HepG2 (cell line): ENCODE results near the gene BABAM1. TPM values are rescaled to one million over a fixed set of nuclear protein-coding genes. Genes with fewer than 3 reads are reported as not detected.

ENCODE experiments used
- BATF2 ChIP-seq: sonication (generic); formaldehyde crosslinking; IDR thresholded peaks from 2 replicates; pipeline ENCODE4 v1.8.0; 2022; ENCODE audit warnings: mild to moderate bottlenecking, missing genetic modification reagents, moderate library complexity
- HDAC1 ChIP-seq: sonication (generic); formaldehyde crosslinking; IDR thresholded peaks from 2 replicates; pipeline ENCODE4 v1.5.1; 2020; ENCODE audit warnings: mild to moderate bottlenecking, missing genetic modification reagents
- HMG20B ChIP-seq: conservative IDR thresholded peaks from 2 replicates; pipeline ENCODE4 v1.6.1; 2016; ENCODE audit warnings: missing genetic modification reagents, missing compliant biosample characterization
- IRF9 ChIP-seq: sonication (generic); formaldehyde crosslinking; IDR thresholded peaks from 2 replicates; pipeline ENCODE4 v1.8.0; 2022; ENCODE audit warnings: missing genetic modification reagents, mild to moderate bottlenecking, borderline replicate concordance
- NKX3-1 ChIP-seq: sonication (generic); formaldehyde crosslinking; IDR thresholded peaks from 2 replicates; pipeline ENCODE4 v1.5.0; 2020; ENCODE audit warnings: missing genetic modification reagents
- SPEN ChIP-seq: sonication (generic); formaldehyde crosslinking; IDR thresholded peaks from 2 replicates; pipeline ENCODE4 v1.5.1; 2020; ENCODE audit warnings: low read depth, mild to moderate bottlenecking, missing genetic modification reagents
- XRCC5 ChIP-seq: fragments of 200-400 bp; formaldehyde crosslinking; optimal IDR thresholded peaks from 2 replicates; pipeline ENCODE3; 2017; ENCODE audit warnings: mild to moderate bottlenecking, low read length
- ZC3H4 ChIP-seq: sonication (generic); formaldehyde crosslinking; IDR thresholded peaks from 2 replicates; pipeline ENCODE4 v1.4.0; 2020; ENCODE audit warnings: missing genetic modification reagents, borderline replicate concordance
- ZFAT ChIP-seq: sonication (generic); formaldehyde crosslinking; conservative IDR thresholded peaks from 2 replicates; pipeline ENCODE4 v1.8.1; 2023; ENCODE audit warnings: missing genetic modification reagents, inconsistent platforms
- ZFP37 ChIP-seq: sonication (generic); formaldehyde crosslinking; IDR thresholded peaks from 2 replicates; pipeline ENCODE4 v1.4.0; 2020; ENCODE audit warnings: missing genetic modification reagents, borderline replicate concordance
- ZNF224 ChIP-seq: sonication (generic); formaldehyde crosslinking; IDR thresholded peaks from 2 replicates; pipeline ENCODE4 v1.5.0; 2020; ENCODE audit warnings: mild to moderate bottlenecking, missing genetic modification reagents
- ZNF230 ChIP-seq: sonication (generic); formaldehyde crosslinking; IDR thresholded peaks from 2 replicates; pipeline ENCODE4 v1.4.0; 2020; ENCODE audit warnings: mild to moderate bottlenecking, missing genetic modification reagents
- ZNF329 ChIP-seq: sonication (generic); formaldehyde crosslinking; IDR thresholded peaks from 2 replicates; pipeline ENCODE4 v1.9.0; 2021; ENCODE audit warnings: low read depth, mild to moderate bottlenecking, missing genetic modification reagents
- ZNF800 ChIP-seq: sonication (generic); formaldehyde crosslinking; IDR thresholded peaks from 2 replicates; pipeline ENCODE4 v1.4.0; 2020; ENCODE audit warnings: missing genetic modification reagents
- polyA plus RNA-seq, 8 experiments: library from polyadenylated mRNA; depleted of rRNA in 3 of 8; stranded (reverse) in 7 of 8; unstranded in 1 of 8; fragments of >200 nt; fragmentation: Illumina TruSeq in 4 of 8; extraction: Trizol in 4 of 8; gene quantifications; 2 replicates each; pipeline versions ENCODE4 v1.2.1 to v1.2.3, GENCODE V29; 2011 to 2016; ENCODE audit warnings: low read depth in 4 of 8, missing spikeins in 1 of 8, mixed read lengths in 1 of 8; ENCODE audit not compliant: insufficient read depth in 1 of 8
- total RNA-seq, 5 experiments: library from RNA; depleted of rRNA; stranded (reverse); fragments of >200 nt; fragmentation: Illumina TruSeq; extraction: Trizol; gene quantifications; 2 replicates each; pipeline ENCODE4 v1.2.3, GENCODE V29; 2016; ENCODE audit warnings: low read depth in 1 of 5
- TF ChIP-seq, protein P1 (sequence below): sonication (generic); formaldehyde crosslinking; IDR thresholded peaks from 2 replicates; pipeline ENCODE4 v1.5.0; 2020; ENCODE audit warnings: missing genetic modification reagents
- TF ChIP-seq, protein P2 (sequence below): IDR thresholded peaks from 2 replicates; pipeline ENCODE4 v1.6.1; 2016; ENCODE audit warnings: mild to moderate bottlenecking, missing biosample characterization, missing genetic modification reagents
- TF ChIP-seq, protein P3 (sequence below): sonication (generic); formaldehyde crosslinking; IDR thresholded peaks from 2 replicates; pipeline ENCODE4 v1.8.1; 2023; ENCODE audit warnings: mild to moderate bottlenecking, missing genetic modification reagents, borderline replicate concordance
- TF ChIP-seq, protein P4 (sequence below): sonication (generic); formaldehyde crosslinking; IDR thresholded peaks from 2 replicates; pipeline ENCODE4 v1.9.0; 2021; ENCODE audit warnings: missing genetic modification reagents, mild to moderate bottlenecking, borderline replicate concordance
- TF ChIP-seq, protein P5 (sequence below): IDR thresholded peaks from 2 replicates; pipeline ENCODE4 v1.6.1; 2016; ENCODE audit warnings: low read depth

The BABAM1 gene
- total and polyA plus RNA-seq, 2 of the 13 experiments (the other 11 are each of a cell fraction or from before 2014, with no cell fraction given): 70.0 to 82.0 TPM

DNA sequence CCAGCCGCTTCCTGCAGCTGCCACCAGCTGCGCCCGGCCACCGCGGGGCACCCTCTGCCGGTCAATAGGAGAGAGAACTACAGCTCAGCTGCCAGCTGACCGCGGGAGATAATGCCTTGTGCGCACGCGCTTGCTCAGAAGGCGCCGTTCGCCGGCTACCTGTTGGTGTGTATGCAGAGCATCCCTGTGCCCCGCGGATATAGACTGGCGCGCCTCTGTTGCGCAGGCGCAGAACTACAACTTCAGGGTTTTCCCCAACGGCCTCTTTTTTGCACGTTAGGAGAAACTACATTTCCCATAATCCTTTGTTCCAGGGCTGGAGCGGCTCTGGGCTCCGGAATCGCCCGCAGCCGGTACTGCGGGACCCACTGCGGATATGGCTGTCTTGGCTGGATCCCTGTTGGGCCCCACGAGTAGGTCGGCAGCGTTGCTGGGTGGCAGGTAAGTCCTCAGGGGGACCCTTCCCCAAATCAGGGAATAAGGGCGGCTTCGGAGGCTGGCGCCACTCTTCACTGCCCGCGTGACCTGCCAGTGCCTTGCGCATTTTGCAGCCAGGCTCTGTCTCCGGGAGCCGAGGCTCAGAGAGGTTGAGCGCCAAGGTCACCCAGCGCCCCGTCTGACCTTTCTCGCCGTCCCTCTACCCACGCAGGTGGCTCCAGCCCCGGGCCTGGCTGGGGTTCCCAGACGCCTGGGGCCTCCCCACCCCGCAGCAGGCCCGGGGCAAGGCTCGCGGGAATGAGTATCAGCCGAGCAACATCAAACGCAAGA is 38.5 kb downstream of the BABAM1 start, which contains the start of gene MRPL34 (continued):
- TF ChIP-seq, protein P1, sequence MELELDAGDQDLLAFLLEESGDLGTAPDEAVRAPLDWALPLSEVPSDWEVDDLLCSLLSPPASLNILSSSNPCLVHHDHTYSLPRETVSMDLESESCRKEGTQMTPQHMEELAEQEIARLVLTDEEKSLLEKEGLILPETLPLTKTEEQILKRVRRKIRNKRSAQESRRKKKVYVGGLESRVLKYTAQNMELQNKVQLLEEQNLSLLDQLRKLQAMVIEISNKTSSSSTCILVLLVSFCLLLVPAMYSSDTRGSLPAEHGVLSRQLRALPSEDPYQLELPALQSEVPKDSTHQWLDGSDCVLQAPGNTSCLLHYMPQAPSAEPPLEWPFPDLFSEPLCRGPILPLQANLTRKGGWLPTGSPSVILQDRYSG (CRISPR knock-in tag): no peak; the same call in 1 of the 2 replicates
- TF ChIP-seq, protein P2, sequence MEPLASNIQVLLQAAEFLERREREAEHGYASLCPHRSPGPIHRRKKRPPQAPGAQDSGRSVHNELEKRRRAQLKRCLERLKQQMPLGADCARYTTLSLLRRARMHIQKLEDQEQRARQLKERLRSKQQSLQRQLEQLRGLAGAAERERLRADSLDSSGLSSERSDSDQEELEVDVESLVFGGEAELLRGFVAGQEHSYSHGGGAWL: peak; percentile 23
- TF ChIP-seq ZNF800 (CRISPR knock-in tag) (peak; percentile 59), ZFAT (0 out of 2 replicates have a peak, but pooled peaks have one; percentile 28), HMG20B (CRISPR knock-in tag) (no peak), ZC3H4 (CRISPR knock-in tag) (no peak), IRF9 (no peak), SPEN (CRISPR knock-in tag) (0 out of 2 replicates have a peak, but pooled peaks have one; percentile 41), ZNF329 (CRISPR knock-in tag) (0 out of 2 replicates have a peak, but pooled peaks have one; percentile 17), XRCC5 (peak; percentile 95), BATF2 (CRISPR knock-in tag) (no peak), ZFP37 (CRISPR knock-in tag) (peak; percentile 21; the same call in 1 of the 2 replicates), ZNF224 (peak; percentile 72; the same call in 1 of the 2 replicates), NKX3-1 (peak; percentile 39; the same call in 1 of the 2 replicates), ZNF230 (CRISPR knock-in tag) (0 out of 2 replicates have a peak, but pooled peaks have one; percentile 26), HDAC1 (CRISPR knock-in tag) (peak; percentile 92)
- TF ChIP-seq, protein P3, sequence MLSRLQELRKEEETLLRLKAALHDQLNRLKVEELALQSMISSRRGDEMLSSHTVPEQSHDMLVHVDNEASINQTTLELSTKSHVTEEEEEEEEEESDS (CRISPR knock-in tag): 0 out of 2 replicates have a peak, but pooled peaks have one; percentile 28
- TF ChIP-seq, protein P4, sequence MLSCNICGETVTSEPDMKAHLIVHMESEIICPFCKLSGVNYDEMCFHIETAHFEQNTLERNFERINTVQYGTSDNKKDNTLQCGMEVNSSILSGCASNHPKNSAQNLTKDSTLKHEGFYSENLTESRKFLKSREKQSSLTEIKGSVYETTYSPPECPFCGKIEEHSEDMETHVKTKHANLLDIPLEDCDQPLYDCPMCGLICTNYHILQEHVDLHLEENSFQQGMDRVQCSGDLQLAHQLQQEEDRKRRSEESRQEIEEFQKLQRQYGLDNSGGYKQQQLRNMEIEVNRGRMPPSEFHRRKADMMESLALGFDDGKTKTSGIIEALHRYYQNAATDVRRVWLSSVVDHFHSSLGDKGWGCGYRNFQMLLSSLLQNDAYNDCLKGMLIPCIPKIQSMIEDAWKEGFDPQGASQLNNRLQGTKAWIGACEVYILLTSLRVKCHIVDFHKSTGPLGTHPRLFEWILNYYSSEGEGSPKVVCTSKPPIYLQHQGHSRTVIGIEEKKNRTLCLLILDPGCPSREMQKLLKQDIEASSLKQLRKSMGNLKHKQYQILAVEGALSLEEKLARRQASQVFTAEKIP (CRISPR knock-in tag): no peak
- TF ChIP-seq, protein P5, sequence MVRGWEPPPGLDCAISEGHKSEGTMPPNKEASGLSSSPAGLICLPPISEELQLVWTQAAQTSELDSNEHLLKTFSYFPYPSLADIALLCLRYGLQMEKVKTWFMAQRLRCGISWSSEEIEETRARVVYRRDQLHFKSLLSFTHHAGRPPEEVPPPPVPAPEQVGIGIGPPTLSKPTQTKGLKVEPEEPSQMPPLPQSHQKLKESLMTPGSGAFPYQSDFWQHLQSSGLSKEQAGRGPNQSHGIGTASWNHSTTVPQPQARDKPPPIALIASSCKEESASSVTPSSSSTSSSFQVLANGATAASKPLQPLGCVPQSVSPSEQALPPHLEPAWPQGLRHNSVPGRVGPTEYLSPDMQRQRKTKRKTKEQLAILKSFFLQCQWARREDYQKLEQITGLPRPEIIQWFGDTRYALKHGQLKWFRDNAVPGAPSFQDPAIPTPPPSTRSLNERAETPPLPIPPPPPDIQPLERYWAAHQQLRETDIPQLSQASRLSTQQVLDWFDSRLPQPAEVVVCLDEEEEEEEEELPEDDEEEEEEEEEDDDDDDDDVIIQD: no peak
